GM15510 (cell line): ENCODE data around the gene IQSEC1.
A peak's percentile ranks its signal among the peaks of the same experiment; 100 is the strongest.

Source experiments
- POLR2A ChIP-seq: IDR thresholded peaks from 3 replicates; pipeline ENCODE4 v1.6.1; 2011; ENCODE audit warnings: borderline replicate concordance; ENCODE audit not compliant: insufficient read length; ENCODE audit errors: extremely low read depth

The IQSEC1 gene

GRCh38 chr3:13057282-13058040 is 15.8 kb downstream of the IQSEC1 start:
- TF ChIP-seq POLR2A, result no peak

- TF ChIP-seq POLR2A, result no peak
Measured at GRCh38 chr3:13055634-13056033, 17.6 kb downstream of the IQSEC1 start.

- no peak for TF ChIP-seq POLR2A
Measured at GRCh38 chr3:13054341-13055285, 18.6 kb downstream of the IQSEC1 start.

GRCh38 chr3:13053893-13054292 is 19.3 kb downstream of the IQSEC1 start:
- no peak for TF ChIP-seq POLR2A

- TF ChIP-seq POLR2A, result no peak
Measured at GRCh38 chr3:13053420-13053819, 19.8 kb downstream of the IQSEC1 start.

GRCh38 chr3:13052191-13052820 is 20.9 kb downstream of the IQSEC1 start:
- TF ChIP-seq POLR2A, result no peak

- no peak for TF ChIP-seq POLR2A
Measured at GRCh38 chr3:13051581-13051980, 21.6 kb downstream of the IQSEC1 start.

GRCh38 chr3:13051066-13051465 is 22.2 kb downstream of the IQSEC1 start:
- no peak for TF ChIP-seq POLR2A

GRCh38 chr3:13050446-13050845 is 22.8 kb downstream of the IQSEC1 start:
- TF ChIP-seq POLR2A, result no peak

GRCh38 chr3:13049400-13049799 is 23.8 kb downstream of the IQSEC1 start:
- TF ChIP-seq POLR2A, result no peak

GRCh38 chr3:13047296-13048165 is 25.7 kb downstream of the IQSEC1 start:
- no peak for TF ChIP-seq POLR2A

GRCh38 chr3:13046569-13047274 is 26.5 kb downstream of the IQSEC1 start:
- no peak for TF ChIP-seq POLR2A

GRCh38 chr3:13045904-13046568 is 27.2 kb downstream of the IQSEC1 start:
- peak; percentile 49 for TF ChIP-seq POLR2A
